Measurements from ENCODE around the gene BCL11B.

BCL11B gene

GRCh38 chr14:99241325-99242010 lies 30.5 kb downstream of the BCL11B start:
- no peaks in the 10 kb centered on the region for H3K9me3 ChIP-seq
- DNase-seq = no peak
- TF ChIP-seq CTCF (IDR thresholded peaks at IDR 0.05; ENCODE audit: low read depth, low read length) = no peak
- H3K27me3 ChIP-seq = peaks cover 54% of the 10 kb centered on the region
- no peaks in the 10 kb centered on the region for H3K36me3 ChIP-seq
- H3K4me3 ChIP-seq (ENCODE audit: low read depth, low read length) = no peak overlapping the region
- no peaks in the 10 kb centered on the region for H3K4me1 ChIP-seq

DNA sequence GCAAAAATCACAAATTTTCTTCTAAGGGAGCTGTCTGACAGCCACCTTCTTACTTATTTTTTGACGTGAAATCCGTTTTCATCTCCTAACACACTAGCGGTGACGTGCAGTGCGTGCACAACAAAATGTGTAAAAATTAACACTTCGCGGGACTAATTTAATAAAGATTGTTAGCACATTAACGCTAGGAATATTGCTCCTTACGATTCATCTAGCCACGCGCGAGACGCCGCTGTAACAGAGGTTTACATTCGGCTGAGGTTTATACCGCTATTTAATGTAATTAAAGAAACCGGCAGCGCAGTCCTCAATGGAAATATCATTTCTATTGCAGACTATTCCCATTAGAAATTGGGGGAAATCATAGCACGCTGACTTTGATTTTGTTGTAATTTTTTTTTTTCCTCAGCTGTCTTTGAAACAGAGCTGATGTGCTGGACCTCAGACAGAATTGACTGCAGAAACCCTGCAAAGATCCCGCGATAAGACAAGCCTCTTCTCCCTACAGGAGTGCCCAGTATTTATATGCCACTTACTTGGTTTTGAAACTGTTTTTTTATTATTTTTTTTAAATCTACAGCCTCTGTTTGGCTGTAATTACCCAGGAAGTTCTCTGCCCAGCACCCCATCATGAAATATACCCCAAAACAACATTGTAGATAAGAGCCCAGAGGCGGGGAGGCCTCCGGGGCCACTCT lies 31.2 kb downstream of the BCL11B start:
- Histone ChIP-seq H3K27me3 (peaks cover 47% of the 10 kb centered on the region), H3K4me1 (no peaks in the 10 kb centered on the region), H3K9me3 (no peaks in the 10 kb centered on the region), H3K4me3 (ENCODE audit: low read depth, low read length) (no peak overlapping the region), H3K36me3 (no peaks in the 10 kb centered on the region)
- TF ChIP-seq CTCF (IDR thresholded peaks at IDR 0.05; ENCODE audit: low read depth, low read length) = no peak
- DNase-seq = no peak

- Histone ChIP-seq H3K27me3 (peaks cover 36% of the 10 kb centered on the region), H3K4me3 (ENCODE audit: low read depth, low read length) (no peak overlapping the region), H3K4me1 (no peaks in the 10 kb centered on the region), H3K9me3 (no peaks in the 10 kb centered on the region), H3K36me3 (no peaks in the 10 kb centered on the region)
- no peak for DNase-seq
- TF ChIP-seq CTCF (IDR thresholded peaks at IDR 0.05; ENCODE audit: low read depth, low read length) = no peak
Measured at GRCh38 chr14:99239661-99240092, 32.3 kb downstream of the BCL11B start.

- Histone ChIP-seq H3K36me3 (no peaks in the 10 kb centered on the region), H3K9me3 (no peaks in the 10 kb centered on the region), H3K4me1 (no peaks in the 10 kb centered on the region), H3K4me3 (ENCODE audit: low read depth, low read length) (no peak overlapping the region), H3K27me3 (peaks cover 28% of the 10 kb centered on the region)
- no peak for DNase-seq
- no peak for TF ChIP-seq CTCF (IDR thresholded peaks at IDR 0.05; ENCODE audit: low read depth, low read length)
Measured at GRCh38 chr14:99238216-99238615, 33.8 kb downstream of the BCL11B start.

GRCh38 chr14:99237288-99237687 lies 34.7 kb downstream of the BCL11B start:
- TF ChIP-seq CTCF (IDR thresholded peaks at IDR 0.05; ENCODE audit: low read depth, low read length) = no peak
- Histone ChIP-seq H3K27me3 (peaks cover 21% of the 10 kb centered on the region), H3K4me1 (no peaks in the 10 kb centered on the region), H3K36me3 (no peaks in the 10 kb centered on the region), H3K9me3 (no peaks in the 10 kb centered on the region), H3K4me3 (ENCODE audit: low read depth, low read length) (no peak overlapping the region)
- no peak for DNase-seq
